ENCODE results near the gene SYNPR. TPM values are rescaled to one million over a fixed set of nuclear protein-coding genes. Genes with fewer than 3 reads are reported as not detected.
A peak's percentile ranks its signal among the peaks of the same experiment; 100 is the strongest.

SYNPR gene
- total RNA-seq, 1 donor from 2014 or later, result not detected

- DNase-seq, result peak; percentile 48
- intact Hi-C loops (cut with DNase I), result loop anchor here (5.0 kb wide), 1 partner anchor 467 kb away; the partner anchor contains the start of gene C3orf49
- peak; percentile 73 to 76 for ATAC-seq
Observed at GRCh38 chr3:63349583-63350573, 71.8 kb downstream of the SYNPR start.

GRCh38 chr3:63351159-63352007 lies 73.3 kb downstream of the SYNPR start:
- H3K27ac ChIP-seq, result no peak overlapping the region
- no peaks in the 10 kb centered on the region for H3K36me3 ChIP-seq
- no peak overlapping the region for H3K4me3 ChIP-seq
- no peaks in the 10 kb centered on the region for H3K9me3 ChIP-seq
- no peaks in the 10 kb centered on the region for H3K4me1 ChIP-seq
- TF ChIP-seq CTCF (IDR thresholded peaks at IDR 0.05), result peak; percentile 77
- intact Hi-C loops (cut with DNase I), result loop anchor here (5.0 kb wide), 1 partner anchor 466 kb away; the partner anchor contains the start of gene C3orf49
- ATAC-seq (peak; percentile 74 to 77), DNase-seq (no peak)
- H3K27me3 ChIP-seq (ENCODE audit: low read depth), result peaks cover 3% of the 10 kb centered on the region

More at GRCh38 chr3:63349583-63350573, 71.8 kb downstream of the SYNPR start:
- Histone ChIP-seq H3K27ac (no peak overlapping the region), H3K36me3 (no peaks in the 10 kb centered on the region), H3K4me1 (no peaks in the 10 kb centered on the region), H3K27me3 (ENCODE audit: low read depth) (peaks cover 3% of the 10 kb centered on the region), H3K4me3 (no peak overlapping the region), H3K9me3 (no peaks in the 10 kb centered on the region)
- peak; percentile 70 for TF ChIP-seq CTCF (IDR thresholded peaks at IDR 0.05)

GRCh38 chr3:63352008-63352279 lies 73.8 kb downstream of the SYNPR start:
- peaks cover 3% of the 10 kb centered on the region for H3K27me3 ChIP-seq (ENCODE audit: low read depth)
- TF ChIP-seq CTCF (IDR thresholded peaks at IDR 0.05), result no peak
- ATAC-seq (no peak), DNase-seq (no peak)
- no peak overlapping the region for H3K4me3 ChIP-seq
- intact Hi-C loops (cut with DNase I), result loop anchor here (5.0 kb wide), 1 partner anchor 465 kb away; the partner anchor contains the start of gene C3orf49
- H3K27ac ChIP-seq, result no peak overlapping the region
- no peaks in the 10 kb centered on the region for H3K4me1 ChIP-seq
- no peaks in the 10 kb centered on the region for H3K36me3 ChIP-seq
- H3K9me3 ChIP-seq, result no peaks in the 10 kb centered on the region

- intact Hi-C loops (cut with DNase I), result loop anchor here (5.0 kb wide), 1 partner anchor 464 kb away; the partner anchor contains the start of gene C3orf49
- Histone ChIP-seq H3K27me3 (ENCODE audit: low read depth) (peaks cover 3% of the 10 kb centered on the region), H3K27ac (no peak overlapping the region), H3K4me3 (no peak overlapping the region), H3K9me3 (no peaks in the 10 kb centered on the region), H3K4me1 (no peaks in the 10 kb centered on the region), H3K36me3 (no peaks in the 10 kb centered on the region)
- TF ChIP-seq CTCF (IDR thresholded peaks at IDR 0.05), result no peak
- ATAC-seq (no peak), DNase-seq (no peak)
Observed at GRCh38 chr3:63353383-63353782, 75.3 kb downstream of the SYNPR start.

GRCh38 chr3:63354160-63354559 lies 76.1 kb downstream of the SYNPR start:
- intact Hi-C loops (cut with DNase I), result loop anchor here (5.0 kb wide), 1 partner anchor 463 kb away; the partner anchor contains the start of gene C3orf49
- Histone ChIP-seq H3K4me1 (no peaks in the 10 kb centered on the region), H3K9me3 (no peaks in the 10 kb centered on the region), H3K27ac (no peak overlapping the region), H3K4me3 (no peak overlapping the region), H3K36me3 (no peaks in the 10 kb centered on the region), H3K27me3 (ENCODE audit: low read depth) (peaks cover 3% of the 10 kb centered on the region)
- no peak for TF ChIP-seq CTCF (IDR thresholded peaks at IDR 0.05)
- DNase-seq (no peak), ATAC-seq (no peak)

Data from lower lobe of right lung (tissue), 2 donors.